RWPE2 (cell line): Measurements from ENCODE around the gene TM9SF1.
A peak's percentile ranks its signal among the peaks of the same experiment; 100 is the strongest.

Source experiments
- ATAC-seq: fragments of 200-7000 bp; cut with Tn5 transposase; 3 replicates; pipeline ENCODE4 v1.9.1; 2021; ENCODE audit warnings: low read depth
- DNase-seq: peaks from one replicate; pipeline ENCODE4 v3.0.0-alpha.2; 2020; ENCODE audit warnings: low spot score
- H3K27ac ChIP-seq: fragments of 450-650 bp; 2 replicates; pipeline ENCODE4 v1.5.1; 2017; ENCODE audit warnings: mild to moderate bottlenecking; ENCODE audit not compliant: poor library complexity, severe bottlenecking
- H3K27me3 ChIP-seq: fragments of 250-450 bp; sonication (Bioruptor Pico); 2 replicates; pipeline ENCODE4 v1.5.1; 2021; ENCODE audit warnings: mild to moderate bottlenecking, moderate library complexity; ENCODE audit not compliant: insufficient read depth, poor library complexity, severe bottlenecking
- H3K36me3 ChIP-seq: fragments of 250-450 bp; sonication (Bioruptor Pico); 2 replicates; pipeline ENCODE4 v1.5.1; 2020; ENCODE audit warnings: low read depth, mild to moderate bottlenecking, moderate library complexity
- H3K4me1 ChIP-seq: fragments of 250-450 bp; sonication (Bioruptor Pico); 2 replicates; pipeline ENCODE4 v1.5.1; 2021; ENCODE audit warnings: mild to moderate bottlenecking, moderate library complexity; ENCODE audit not compliant: insufficient read depth, poor library complexity, severe bottlenecking
- H3K4me3 ChIP-seq: fragments of 250-450 bp; sonication (Bioruptor Pico); 2 replicates; pipeline ENCODE4 v1.5.1; 2021; ENCODE audit warnings: mild to moderate bottlenecking, moderate library complexity; ENCODE audit not compliant: severe bottlenecking
- H3K9me3 ChIP-seq: fragments of 250-450 bp; sonication (Bioruptor Pico); 2 replicates; pipeline ENCODE4 v1.5.1; 2021; ENCODE audit warnings: mild to moderate bottlenecking, moderate library complexity; ENCODE audit not compliant: severe bottlenecking
- CTCF ChIP-seq: fragments of 450-650 bp; IDR thresholded peaks from one replicate; pipeline ENCODE4 v1.5.1; 2017; ENCODE audit warnings: mild to moderate bottlenecking, moderate library complexity; ENCODE audit not compliant: poor library complexity, severe bottlenecking

Gene TM9SF1

GRCh38 chr14:24162093-24162492 is 33.1 kb downstream of the TM9SF1 start:
- no peaks in the 10 kb centered on the region for H3K27me3 ChIP-seq
- H3K9me3 ChIP-seq = no peaks in the 10 kb centered on the region
- no peak for TF ChIP-seq CTCF
- peaks cover 3% of the 10 kb centered on the region for H3K4me1 ChIP-seq
- H3K36me3 ChIP-seq = peaks cover 71% of the 10 kb centered on the region
- DNase-seq (no peak), ATAC-seq (peak; percentile 0; the same call in 1 of the 3 replicates)
- peak overlapping the region; percentile 71 for H3K27ac ChIP-seq
- H3K4me3 ChIP-seq = peak overlapping the region; percentile 51

GRCh38 chr14:24160850-24161804 is 34.1 kb downstream of the TM9SF1 start, which contains the start of gene IRF9:
TSS of gene IRF9 (plus strand) at chr14:24161265. CDS start at chr14:24162145, 880 bp downstream.
- Histone ChIP-seq H3K27me3 (no peaks in the 10 kb centered on the region), H3K4me3 (peak within 1 kb of the TSS; percentile 51), H3K4me1 (peaks cover 3% of the 10 kb centered on the region), H3K27ac (peak within 1 kb of the TSS; percentile 71), H3K9me3 (no peaks in the 10 kb centered on the region), H3K36me3 (peaks cover 74% of the 10 kb centered on the region)
- DNase-seq = no peak
- TF ChIP-seq CTCF = peak; percentile 99
- peak; percentile 85 for ATAC-seq

GRCh38 chr14:24160499-24160849 is 34.8 kb downstream of the TM9SF1 start:
- H3K27ac ChIP-seq = peak overlapping the region; percentile 71
- DNase-seq = no peak
- H3K36me3 ChIP-seq = peaks cover 74% of the 10 kb centered on the region
- TF ChIP-seq CTCF = no peak
- no peaks in the 10 kb centered on the region for H3K27me3 ChIP-seq
- ATAC-seq = no peak
- H3K4me3 ChIP-seq = no peak overlapping the region
- H3K4me1 ChIP-seq = peaks cover 3% of the 10 kb centered on the region
- H3K9me3 ChIP-seq = no peaks in the 10 kb centered on the region

GRCh38 chr14:24159777-24160498 is 35.3 kb downstream of the TM9SF1 start:
- H3K36me3 ChIP-seq = peaks cover 74% of the 10 kb centered on the region
- DNase-seq (no peak), ATAC-seq (no peak)
- H3K4me3 ChIP-seq = no peak overlapping the region
- TF ChIP-seq CTCF = no peak
- H3K27ac ChIP-seq = peak overlapping the region; percentile 71
- H3K4me1 ChIP-seq = peaks cover 3% of the 10 kb centered on the region
- no peaks in the 10 kb centered on the region for H3K27me3 ChIP-seq
- H3K9me3 ChIP-seq = no peaks in the 10 kb centered on the region
